OCI-M1 (cell line): Measurements from ENCODE around the gene TAF1.
A peak's percentile ranks its signal among the peaks of the same experiment; 100 is the strongest.
"Not testable (repeated sequence)": the region's sequence is repeated elsewhere in the genome, so short reads cannot be mapped to it uniquely, and the experiment has no call there.

ENCODE experiments used
- DNase-seq: peaks from one replicate; lab custom pipeline; 2025; lab: John Stamatoyannopoulos, UW

The TAF1 gene

DNA sequence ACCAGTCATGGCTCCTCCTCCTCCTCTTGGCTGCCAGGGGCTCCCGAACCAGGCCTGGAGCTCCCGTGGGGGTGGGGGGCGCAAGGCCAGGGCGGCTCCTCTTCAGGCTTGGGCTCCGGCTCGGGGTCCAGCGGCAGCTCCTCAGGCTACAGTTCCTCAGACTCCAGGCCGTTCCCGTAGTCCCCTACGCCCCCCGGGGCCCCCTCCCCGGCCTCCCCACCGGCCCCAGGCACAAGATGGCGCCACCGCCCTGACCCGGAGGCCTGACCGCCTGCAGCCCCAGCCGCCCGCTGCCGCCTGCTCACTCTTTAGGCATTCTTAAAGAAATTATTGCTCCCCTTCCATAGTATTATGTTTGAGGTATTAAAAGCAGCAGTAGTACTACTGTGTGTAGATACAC, 54.5 kb downstream of the TAF1 start:
- no peak for DNase-seq

DNA sequence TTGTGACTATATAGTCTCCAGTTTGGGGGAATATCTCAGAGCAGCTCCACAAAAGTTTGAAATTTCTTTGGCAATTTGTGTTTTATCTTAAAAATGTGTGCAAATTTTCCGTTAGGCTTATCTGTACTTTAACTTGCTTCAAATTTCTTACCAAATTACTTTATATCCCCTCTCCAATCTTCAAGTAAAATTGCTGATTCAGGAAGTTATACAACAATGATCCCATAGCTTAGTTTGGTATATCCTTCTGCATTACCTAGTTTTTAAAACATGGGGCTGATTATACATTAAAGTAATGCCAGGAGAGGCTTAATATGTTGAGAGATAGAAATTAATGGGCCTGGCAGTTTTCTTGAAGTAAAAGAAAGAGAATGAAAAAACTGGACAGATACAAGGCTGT, 66.6 kb downstream of the TAF1 start:
- DNase-seq = no peak

DNA sequence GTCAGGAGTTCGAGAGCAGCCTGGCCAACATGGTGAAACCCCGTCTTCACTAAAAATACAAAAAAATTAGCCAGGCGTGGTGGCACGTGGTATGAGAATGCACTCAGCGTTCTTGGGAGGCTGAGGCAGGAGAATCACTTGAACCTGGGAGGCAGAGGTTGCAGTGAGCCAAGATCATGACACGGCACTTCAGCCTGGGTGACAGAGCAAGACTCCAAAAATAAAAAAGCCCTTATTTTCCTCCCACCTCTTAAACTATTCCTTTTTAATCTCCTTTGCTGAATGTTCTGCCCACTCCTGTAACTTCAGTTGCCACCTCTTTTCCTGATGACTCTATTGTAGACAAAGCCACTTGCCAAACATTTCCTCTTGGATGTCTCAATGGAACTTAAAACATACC, 72.6 kb downstream of the TAF1 start:
- no peak for DNase-seq

DNA sequence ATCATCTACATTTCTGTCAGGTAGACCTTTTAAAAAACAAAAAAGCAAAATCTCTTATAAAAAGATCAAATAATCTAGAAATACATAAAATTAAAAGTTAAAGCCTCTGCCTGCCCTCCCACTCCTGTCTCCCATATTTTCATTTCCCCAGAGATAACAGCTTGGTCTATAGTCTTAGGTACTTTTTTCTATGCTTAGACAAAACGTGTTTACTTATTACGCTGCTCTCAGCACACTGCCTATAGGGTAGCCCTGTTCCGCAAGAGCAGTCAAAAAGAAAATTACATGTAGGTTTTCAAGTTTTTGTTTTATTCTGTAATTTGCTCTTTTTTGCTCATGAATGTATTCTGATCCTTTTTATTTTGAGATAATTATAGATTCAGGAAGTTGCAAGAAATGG, 73.3 kb downstream of the TAF1 start:
- peak; percentile 4 for DNase-seq

DNA sequence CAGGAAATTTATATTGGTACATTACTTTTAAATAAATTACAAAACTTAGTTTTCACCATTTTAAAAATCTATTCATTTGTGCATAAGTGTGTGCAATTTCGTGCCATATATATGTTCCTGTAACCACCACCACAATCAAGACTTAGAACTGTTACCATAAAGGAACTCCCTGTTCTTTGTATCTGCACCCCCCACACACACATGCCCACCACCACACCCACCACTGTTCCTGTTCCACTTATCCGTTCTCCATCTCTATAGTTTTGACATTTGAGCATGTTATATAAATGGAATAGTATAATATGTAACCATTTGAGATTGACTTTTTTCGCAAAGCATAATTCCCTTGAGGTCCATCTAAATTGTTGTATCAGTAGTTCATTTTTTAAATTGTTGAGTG, 73.7 kb downstream of the TAF1 start:
- DNase-seq = no peak

DNA sequence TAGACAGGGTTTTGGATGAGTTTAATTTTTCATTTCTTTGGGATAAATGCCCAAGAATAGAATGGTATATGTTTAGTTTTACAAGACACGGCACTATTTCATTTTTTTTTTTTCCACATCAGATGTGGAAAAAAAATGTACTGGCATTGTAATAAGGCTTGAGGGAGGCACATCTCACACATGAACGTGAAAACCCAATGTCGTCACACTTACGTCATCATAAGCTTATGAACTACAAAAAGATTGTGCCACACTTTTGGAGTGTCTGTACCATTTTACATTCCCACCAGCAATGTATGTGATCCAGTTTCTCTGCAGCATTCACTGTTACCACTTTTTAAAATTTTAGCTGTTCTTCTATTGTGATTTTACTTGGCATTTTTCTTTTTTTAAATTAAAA, 74.2 kb downstream of the TAF1 start:
- DNase-seq = no peak

DNA sequence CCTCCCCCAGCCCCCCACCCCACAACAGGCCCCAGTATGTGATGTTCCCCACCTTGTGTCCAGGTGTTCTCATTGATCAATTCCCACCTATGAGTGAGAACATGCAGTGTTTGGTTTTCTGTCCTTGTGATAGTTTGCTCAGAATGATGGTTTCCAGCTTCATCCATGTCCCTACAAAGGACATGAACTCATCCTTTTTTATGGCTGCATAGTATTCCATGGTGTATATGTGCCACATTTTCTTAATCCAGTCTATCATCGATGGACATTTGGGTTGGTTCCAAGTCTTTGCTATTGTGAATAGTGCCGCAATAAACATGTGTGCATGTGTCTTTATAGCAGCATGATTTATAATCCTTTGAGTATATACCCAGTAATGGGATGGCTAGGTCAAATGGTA, 75.7 kb downstream of the TAF1 start:
- not testable (repeated sequence) for DNase-seq

DNA sequence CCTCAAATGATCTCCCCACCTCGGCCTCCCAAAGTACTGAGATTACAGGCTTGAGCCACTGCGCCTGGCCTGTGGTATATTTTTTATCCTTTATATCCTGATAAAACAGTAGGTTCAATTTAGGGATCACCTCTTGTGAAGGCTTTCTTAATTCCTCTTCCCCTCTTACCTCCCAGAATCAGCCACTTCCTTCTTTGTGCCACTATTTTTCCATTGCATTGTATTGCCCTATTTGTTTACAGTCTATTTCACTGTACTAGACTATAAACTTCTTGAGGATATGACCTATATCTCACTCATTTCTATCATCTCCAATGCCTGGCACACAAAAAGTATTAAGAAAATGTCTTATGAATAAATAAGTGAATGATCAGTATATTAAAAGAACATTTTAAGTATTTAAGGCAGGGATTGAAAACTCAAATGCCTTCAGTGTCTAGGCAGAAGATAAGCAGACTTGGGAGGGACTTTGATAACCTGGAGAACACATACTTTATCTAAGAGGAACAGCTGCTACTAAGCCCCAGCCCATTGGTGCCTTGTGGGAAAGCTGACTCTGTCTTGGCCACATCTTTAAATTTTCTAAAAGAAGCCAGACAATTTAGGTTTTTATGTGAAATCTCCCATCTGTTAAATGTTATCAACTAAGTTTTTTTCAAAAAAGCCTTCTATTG, 84.4 kb downstream of the TAF1 start:
- peak; percentile 93 for DNase-seq

DNA sequence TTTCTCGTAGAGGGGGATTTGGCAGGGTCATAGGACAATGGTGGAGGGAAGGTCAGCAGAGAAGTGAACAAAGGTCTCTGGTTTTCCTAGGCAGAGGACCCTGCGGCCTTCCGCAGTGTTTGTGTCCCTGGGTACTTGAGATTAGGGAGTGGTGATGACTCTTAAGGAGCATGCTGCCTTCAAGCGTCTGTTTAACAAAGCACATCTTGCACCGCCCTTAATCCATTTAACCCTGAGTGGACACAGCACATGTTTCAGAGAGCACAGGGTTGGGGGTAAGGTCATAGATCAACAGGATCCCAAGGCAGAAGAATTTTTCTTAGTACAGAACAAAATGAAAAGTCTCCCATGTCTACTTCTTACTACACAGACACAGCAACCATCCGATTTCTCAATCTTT, 85.4 kb downstream of the TAF1 start:
- DNase-seq = not testable (repeated sequence)

DNA sequence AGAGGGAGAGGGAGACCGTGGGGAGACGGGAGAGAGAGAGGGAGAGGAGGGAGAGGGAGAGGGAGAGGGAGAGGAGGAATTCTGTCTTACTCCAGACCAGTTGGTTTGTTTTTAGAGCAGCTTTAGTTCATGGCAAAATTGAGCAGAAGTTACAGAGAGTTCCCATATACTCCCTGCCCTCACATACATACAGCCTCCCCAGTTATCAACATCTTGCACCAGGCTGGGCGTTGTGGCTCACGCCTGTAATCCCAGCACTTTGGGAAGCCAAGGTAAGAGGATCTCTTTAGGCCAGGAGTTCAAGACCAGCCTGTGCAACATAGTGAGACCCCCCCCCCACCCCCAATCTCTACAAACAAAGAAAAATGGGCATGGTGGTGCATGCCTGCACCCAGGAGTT, 86.9 kb downstream of the TAF1 start:
- DNase-seq = no peak

DNA sequence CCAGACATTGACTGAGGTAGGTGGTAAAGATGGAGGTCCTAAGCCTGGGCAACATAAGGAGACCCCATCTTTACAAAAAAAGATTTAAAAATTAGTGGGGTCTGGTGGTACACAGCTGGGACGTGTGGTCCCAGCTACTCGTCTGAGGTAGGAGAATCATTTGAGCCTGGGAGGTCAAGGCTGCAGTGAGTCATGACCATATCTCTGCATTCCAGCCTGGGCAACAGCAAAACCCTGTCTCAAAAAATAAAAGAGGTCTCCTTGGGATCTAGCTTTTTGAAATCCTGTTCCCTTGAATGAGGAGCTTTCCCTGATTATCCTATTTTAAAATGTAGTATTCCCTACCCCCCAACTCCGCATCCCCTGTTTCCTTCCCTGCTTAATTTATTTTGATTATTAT, 88.1 kb downstream of the TAF1 start:
- DNase-seq = no peak

DNA sequence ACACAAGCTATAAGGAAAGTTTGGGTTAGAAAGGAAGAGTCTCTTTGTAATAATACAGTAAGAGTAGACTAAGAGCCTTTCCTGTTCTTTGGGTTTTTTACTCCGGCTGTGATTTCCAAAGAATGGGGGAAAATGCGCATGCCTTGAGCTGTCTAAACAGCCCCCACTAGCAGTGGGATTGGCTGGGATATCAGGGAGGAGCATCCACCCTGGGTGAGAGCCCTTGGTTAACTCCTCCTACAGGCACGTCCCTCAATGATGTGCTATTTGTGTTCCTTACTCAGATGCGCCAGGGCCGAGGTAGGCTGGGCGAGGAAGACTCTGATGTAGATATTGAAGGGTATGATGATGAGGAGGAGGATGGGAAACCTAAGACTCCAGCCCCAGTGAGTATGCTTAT, 92.7 kb downstream of the TAF1 start:
- no peak for DNase-seq

DNA sequence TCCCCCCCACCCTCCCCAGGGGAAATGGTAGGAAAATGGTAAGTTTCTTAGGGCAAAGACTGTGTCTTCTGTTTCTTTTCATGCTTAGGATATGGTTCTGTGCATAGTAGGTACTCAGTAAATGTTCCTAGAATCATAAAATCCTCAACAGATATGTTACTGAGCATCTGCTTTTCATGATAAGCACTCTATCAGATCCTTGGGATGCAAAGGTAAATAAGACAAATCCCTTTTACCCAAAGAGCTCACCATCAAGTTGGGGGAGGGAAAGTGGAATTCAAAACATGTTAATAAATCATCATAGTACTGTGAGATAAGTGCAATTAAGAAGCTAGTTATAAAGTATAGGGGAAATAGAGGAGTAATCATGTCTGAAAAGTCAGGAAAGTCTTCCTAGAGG, 98.8 kb downstream of the TAF1 start:
- DNase-seq = no peak

DNA sequence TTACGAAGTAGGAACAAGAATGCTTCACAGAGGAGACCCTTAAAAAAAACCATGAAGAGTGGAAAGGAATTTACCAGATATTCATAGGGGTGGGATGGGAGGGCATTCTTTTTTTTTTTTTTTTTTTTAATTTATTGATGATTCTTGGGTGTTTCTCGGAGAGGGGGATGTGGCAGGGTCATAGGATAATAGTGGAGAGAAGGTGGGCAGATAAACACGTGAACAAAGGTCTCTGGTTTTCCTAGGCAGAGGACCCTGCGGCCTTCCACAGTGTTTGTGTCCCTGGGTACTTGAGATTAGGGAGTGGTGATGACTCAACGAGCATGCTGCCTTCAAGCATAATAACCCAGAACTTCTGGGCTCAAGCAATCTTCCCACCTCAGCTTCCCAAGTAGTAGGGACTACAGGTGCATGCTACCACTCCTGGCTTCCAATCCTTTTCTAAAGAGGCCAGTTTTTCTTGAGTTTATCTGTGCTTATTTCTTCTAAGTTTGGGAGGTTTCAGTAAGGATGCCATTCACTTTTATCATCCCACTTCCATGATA, 100.9 kb downstream of the TAF1 start:
- DNase-seq = no peak

DNA sequence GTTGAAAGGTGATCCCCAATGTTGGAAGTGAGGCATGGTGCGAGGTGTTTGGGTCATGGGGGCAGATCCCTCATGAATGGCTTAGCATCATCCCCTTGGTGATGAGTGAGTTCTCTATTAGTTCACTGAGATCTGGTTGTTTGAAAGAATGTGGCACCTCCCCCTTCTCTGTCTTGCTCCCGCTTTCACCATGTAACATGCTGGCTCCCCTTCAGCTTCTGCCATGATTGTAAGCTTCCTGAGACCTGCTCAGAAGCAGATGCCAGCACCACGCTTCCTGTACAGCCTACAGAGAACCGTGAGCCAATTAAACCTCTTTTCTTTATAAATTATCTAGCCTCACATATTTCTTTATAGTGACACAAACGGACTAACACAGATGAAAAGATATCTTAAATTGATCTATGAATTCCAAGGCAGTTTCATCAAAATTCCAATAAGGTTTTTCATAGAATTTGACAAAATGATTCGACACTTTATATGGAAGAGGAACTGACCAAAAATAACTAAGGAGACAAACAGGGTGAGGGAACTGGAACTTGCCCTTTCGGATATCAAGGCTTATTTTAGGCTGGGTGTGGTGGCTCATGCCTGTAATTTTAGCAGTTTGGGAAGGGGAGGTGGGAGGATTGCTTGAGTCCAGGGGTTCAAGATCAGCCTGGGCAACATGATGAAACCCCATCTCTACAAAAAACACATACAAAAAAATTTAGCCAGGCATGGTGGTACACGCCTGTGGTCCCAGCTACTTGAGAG, 109.8 kb downstream of the TAF1 start:
- DNase-seq = no peak

DNA sequence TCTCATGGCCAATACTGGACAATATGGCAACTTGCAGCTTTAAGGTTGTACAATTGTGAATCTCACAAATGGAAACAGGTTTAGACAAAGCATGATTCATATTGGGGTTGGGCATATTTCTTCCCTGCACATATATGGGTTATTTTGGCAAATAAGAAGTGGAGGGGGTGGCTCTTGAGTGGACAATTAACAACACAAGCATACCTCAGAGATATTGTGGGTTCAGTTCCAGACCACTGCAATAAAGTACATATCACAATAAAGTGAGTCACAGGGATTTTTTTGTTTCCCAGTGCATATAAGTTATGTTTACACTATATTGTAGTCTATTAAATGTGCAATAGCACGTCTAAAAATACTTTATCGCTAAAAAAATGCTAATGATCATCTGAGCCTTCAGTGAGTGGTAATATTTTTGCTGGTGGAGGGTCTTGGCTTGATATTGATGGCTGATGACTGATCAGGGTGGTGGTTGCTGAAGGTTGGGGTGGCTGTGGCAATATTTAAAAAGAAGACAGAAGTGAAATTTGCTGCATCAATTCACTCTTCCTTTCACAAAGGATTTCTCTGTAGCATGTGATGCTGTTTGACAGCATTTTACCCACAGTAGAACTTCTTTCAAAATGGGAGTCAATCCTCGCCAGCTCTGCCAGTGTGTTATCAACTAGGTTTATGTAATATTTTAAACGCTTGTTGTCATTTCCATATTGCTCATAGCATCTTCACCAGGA, 116.2 kb downstream of the TAF1 start:
- DNase-seq = no peak

DNA sequence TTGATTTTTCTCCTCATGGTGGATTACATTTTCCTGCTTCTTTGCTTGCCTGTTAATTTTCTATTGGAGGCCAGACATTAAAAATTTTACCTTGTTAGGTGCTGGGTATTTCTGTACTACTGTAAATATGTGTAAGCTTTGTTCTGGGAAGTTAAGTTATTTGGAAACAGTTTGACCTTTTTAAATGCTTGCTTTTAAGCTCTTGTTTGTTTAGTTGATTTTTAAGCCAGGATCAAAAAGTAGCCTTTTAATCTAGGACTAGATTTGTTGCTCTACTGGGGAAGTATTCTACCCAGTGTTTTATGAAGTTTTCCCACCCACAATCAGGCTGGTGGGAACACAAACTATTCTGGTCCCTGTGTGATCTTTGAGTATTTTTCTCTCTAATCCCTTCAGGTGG, 121.7 kb downstream of the TAF1 start:
- no peak for DNase-seq

DNA sequence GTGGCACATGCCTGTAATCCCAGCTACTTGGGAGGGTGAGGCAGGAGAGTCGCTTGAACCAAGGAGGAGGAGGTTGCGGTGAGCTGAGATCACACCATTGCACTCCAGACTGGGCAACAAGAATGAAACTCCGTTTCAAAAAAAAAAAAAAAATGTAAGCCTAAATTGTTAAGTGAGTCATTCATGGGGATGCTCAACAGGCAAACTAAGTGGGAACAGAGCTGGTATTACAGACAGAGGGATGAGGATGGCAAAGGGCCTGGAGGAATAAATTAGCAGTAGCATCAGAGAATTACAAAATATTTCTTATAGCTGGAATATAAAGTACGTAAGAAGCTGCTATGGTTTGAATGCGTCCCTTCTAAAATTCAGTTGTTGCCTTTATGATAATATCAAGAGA, 123.4 kb downstream of the TAF1 start:
- no peak for DNase-seq

DNA sequence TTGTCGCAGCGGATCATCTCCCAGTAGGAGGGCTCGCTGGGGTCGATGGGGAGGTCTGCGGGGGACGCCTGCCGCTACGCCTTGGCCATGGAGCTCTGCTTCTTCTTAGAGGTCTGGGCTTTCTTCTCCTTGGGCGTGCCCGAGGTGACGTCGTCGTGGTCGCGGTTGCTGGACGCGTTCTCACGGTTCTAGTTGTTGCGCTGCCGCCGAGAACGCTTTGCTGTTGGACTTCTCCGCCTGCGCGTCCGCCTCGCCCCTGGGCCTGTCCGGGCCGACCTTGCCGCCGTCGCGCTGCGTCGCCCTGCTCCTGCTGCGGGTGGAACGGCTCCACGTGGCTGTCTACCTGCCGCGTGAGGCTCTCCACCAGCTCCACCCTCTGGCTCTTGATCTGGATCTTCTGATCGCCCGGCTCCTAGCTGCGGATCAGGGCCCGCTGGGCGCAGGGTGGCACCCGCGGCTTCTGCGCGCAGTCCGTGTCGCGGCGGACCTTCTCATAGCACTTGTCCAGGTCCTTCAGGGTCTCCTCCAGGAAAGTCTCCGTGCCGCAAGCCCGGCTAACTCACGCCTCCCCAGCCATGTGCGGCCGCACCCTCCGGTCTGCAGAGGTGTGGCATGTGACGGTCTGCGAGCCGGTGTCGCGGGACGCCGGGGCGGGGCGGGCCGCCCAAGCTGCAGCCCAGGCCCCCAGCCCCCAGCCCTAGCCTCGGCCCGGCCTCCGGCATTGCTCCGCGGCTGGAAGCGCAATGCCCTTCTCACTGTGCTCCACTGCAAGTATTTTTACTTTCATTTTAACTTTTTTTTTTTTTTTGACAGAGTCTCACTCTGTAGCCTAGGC, 126.3 kb downstream of the TAF1 start:
- peak; percentile 25 for DNase-seq

DNA sequence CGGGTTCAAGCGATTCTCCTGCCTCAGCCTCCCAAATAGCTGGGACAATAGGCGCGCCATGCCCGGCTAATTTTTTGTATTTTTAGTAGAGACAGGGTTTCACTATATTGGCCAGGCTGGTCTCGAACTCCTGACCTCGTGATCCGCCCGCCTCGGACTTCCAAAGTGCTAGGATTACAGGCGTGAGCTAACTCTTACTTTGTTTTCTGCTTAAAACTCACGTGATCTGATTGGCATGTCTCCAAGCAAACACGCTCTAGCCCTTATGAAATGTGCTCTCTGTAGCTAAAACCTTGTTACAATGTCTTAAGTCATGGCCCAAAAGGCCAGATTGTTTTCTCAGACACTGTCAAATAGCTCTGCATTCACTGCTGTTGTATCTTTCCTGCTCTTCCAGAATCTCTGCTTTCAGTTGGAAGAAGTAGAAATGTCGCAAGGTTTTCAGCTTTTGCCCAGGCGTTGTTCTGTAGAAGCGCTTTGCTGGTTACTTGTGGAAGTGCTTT, 127.0 kb downstream of the TAF1 start:
- no peak for DNase-seq

DNA sequence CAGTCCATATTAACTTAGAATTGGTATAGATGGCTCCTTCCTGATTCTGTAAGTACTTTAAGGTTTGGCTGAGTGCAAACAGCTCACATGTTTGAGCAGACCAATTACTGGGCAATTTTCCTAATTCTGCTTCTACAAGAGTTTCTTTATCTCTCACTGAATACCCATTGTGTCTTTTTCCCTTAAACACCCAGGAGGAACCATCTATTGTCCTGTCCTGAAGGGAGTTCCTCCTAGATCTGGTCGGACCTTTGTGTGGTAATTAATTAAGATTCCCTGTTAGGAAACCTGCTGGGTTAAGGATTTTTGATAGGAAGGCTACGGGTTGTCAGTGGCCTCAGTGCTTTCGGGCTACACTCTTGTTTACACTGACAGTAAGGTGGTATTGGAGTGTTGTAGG, 129.8 kb downstream of the TAF1 start:
- not testable (repeated sequence) for DNase-seq

DNA sequence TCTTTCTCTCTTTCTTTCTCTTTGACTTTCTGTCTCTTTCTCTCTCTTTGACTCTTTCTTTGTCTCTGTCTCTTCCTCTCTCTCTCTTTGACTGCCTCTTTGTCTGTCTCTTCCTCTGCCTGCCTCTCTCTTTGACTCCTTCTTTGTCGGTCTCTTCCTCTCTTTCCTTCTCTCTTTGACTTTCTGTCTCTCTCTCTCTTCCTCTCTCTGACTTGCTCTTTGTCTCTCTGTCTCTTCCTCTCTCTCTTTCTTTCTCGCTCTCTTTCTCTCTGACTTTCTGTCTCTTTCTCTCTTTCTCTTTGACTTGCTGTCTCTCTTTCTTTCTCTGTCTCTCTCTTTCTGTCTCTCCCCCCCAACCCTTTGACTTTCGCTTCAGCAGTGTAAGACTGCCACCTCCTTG, 130.3 kb downstream of the TAF1 start:
- DNase-seq = no peak
